ENCODE results near the gene SLCO1A2. TPM values are rescaled to one million over a fixed set of nuclear protein-coding genes. Genes with fewer than 3 reads are reported as not detected.

SLCO1A2 gene
- polyA plus RNA-seq, 1 donor (not counting 4 experiments of a cell fraction or from before 2014, with no cell fraction given): not detected

DNA sequence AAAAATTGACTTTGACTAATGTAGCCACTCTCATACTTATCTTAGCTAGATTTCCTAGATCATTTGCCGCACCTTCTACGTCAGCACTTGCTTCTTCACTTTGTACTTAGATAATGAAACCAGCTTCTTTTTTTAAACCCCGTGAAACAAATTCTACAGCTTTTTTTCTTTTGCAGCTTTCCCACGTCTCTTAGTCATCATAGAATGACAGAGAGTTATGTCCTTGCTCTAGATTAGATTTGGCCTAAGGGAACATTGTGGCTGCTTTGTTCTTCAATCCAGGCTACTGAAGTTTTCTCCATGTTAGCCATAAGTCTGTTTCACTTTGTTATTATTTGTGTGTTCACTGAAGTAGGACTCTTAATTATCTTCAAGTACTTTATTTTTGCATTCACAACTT lies 94.9 kb downstream of the SLCO1A2 start:
- dilution Hi-C loops (cut with MboI; ENCODE audit: extremely low pct_ligation_motif_present, low sequenced_read_pairs): no loop called here
- TF ChIP-seq, protein P1, sequence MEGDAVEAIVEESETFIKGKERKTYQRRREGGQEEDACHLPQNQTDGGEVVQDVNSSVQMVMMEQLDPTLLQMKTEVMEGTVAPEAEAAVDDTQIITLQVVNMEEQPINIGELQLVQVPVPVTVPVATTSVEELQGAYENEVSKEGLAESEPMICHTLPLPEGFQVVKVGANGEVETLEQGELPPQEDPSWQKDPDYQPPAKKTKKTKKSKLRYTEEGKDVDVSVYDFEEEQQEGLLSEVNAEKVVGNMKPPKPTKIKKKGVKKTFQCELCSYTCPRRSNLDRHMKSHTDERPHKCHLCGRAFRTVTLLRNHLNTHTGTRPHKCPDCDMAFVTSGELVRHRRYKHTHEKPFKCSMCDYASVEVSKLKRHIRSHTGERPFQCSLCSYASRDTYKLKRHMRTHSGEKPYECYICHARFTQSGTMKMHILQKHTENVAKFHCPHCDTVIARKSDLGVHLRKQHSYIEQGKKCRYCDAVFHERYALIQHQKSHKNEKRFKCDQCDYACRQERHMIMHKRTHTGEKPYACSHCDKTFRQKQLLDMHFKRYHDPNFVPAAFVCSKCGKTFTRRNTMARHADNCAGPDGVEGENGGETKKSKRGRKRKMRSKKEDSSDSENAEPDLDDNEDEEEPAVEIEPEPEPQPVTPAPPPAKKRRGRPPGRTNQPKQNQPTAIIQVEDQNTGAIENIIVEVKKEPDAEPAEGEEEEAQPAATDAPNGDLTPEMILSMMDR (optimal IDR thresholded peaks at IDR 0.05 in 1 of 3, IDR thresholded peaks at IDR 0.05 in 1 of 3, conservative IDR thresholded peaks at IDR 0.05 in 1 of 3; ENCODE audit: extremely low read depth in 1 of 3, insufficient read depth in 2 of 3, low read length in 3 of 3): no peak
- no peak for TF ChIP-seq EZH2 (IDR thresholded peaks at IDR 0.05; ENCODE audit: low read length)
- Histone ChIP-seq H3K27me3 (ENCODE audit: control insufficient read depth, extremely low read depth, insufficient read depth, low read length) (no peaks in the 10 kb centered on the region), H3K9ac (ENCODE audit: control insufficient read depth, extremely low read depth, insufficient read depth, low read length) (no peak overlapping the region), H2AFZ (ENCODE audit: control insufficient read depth, low read length) (no peak overlapping the region), H3K27ac (ENCODE audit: control insufficient read depth, insufficient read depth, low read length) (no peak overlapping the region), H3K4me3 (ENCODE audit: control insufficient read depth in 2 of 3, extremely low read depth in 1 of 3, insufficient read depth in 2 of 3, low read depth in 1 of 3, low read length in 3 of 3) (no peak overlapping the region), H3K4me2 (ENCODE audit: control insufficient read depth, extremely low read depth, insufficient read depth, low read depth, low read length) (no peak overlapping the region), H3K9me3 (ENCODE audit: control insufficient read depth, low read depth, low read length) (no peaks in the 10 kb centered on the region), H3K4me1 (ENCODE audit: control insufficient read depth, extremely low read depth, insufficient read depth, low read length) (no peaks in the 10 kb centered on the region), H3K9me1 (ENCODE audit: control insufficient read depth, extremely low read depth, insufficient read depth, low read length) (no peaks in the 10 kb centered on the region), H3K79me2 (ENCODE audit: control insufficient read depth, insufficient read depth, low read length) (no peaks in the 10 kb centered on the region), H3K36me3 (ENCODE audit: control insufficient read depth in 2 of 2, extremely low read depth in 1 of 2, insufficient read depth in 2 of 2, low read length in 2 of 2) (no peaks in the 10 kb centered on the region), H4K20me1 (ENCODE audit: control insufficient read depth, extremely low read depth, insufficient read depth, low read length) (no peaks in the 10 kb centered on the region)
- no peak for FAIRE-seq
- no peak for DNase-seq (ENCODE audit: low read depth, low spot score)

- no peak for TF ChIP-seq EZH2 (IDR thresholded peaks at IDR 0.05; ENCODE audit: low read length)
- TF ChIP-seq, protein P1 (optimal IDR thresholded peaks at IDR 0.05 in 1 of 3, IDR thresholded peaks at IDR 0.05 in 1 of 3, conservative IDR thresholded peaks at IDR 0.05 in 1 of 3; ENCODE audit: extremely low read depth in 1 of 3, insufficient read depth in 2 of 3, low read length in 3 of 3): no peak
- Histone ChIP-seq H3K4me1 (ENCODE audit: control insufficient read depth, extremely low read depth, insufficient read depth, low read length) (no peaks in the 10 kb centered on the region), H3K27me3 (ENCODE audit: control insufficient read depth, extremely low read depth, insufficient read depth, low read length) (no peaks in the 10 kb centered on the region), H3K27ac (ENCODE audit: control insufficient read depth, insufficient read depth, low read length) (no peak overlapping the region), H3K9me3 (ENCODE audit: control insufficient read depth, low read depth, low read length) (no peaks in the 10 kb centered on the region), H3K79me2 (ENCODE audit: control insufficient read depth, insufficient read depth, low read length) (no peaks in the 10 kb centered on the region), H3K36me3 (ENCODE audit: control insufficient read depth in 2 of 2, extremely low read depth in 1 of 2, insufficient read depth in 2 of 2, low read length in 2 of 2) (no peaks in the 10 kb centered on the region), H3K4me2 (ENCODE audit: control insufficient read depth, extremely low read depth, insufficient read depth, low read depth, low read length) (no peak overlapping the region), H4K20me1 (ENCODE audit: control insufficient read depth, extremely low read depth, insufficient read depth, low read length) (no peaks in the 10 kb centered on the region), H3K4me3 (ENCODE audit: control insufficient read depth in 2 of 3, extremely low read depth in 1 of 3, insufficient read depth in 2 of 3, low read depth in 1 of 3, low read length in 3 of 3) (no peak overlapping the region), H2AFZ (ENCODE audit: control insufficient read depth, low read length) (no peak overlapping the region), H3K9me1 (ENCODE audit: control insufficient read depth, extremely low read depth, insufficient read depth, low read length) (no peaks in the 10 kb centered on the region), H3K9ac (ENCODE audit: control insufficient read depth, extremely low read depth, insufficient read depth, low read length) (no peak overlapping the region)
- dilution Hi-C loops (cut with MboI; ENCODE audit: extremely low pct_ligation_motif_present, low sequenced_read_pairs): no loop called here
- FAIRE-seq: no peak
- no peak for DNase-seq (ENCODE audit: low read depth, low spot score)
These were observed 100.3 kb downstream of the SLCO1A2 start for GRCh38 chr12:21234395-21234794.

Data from keratinocyte (primary cell).